HL-60 (cell line): Measurements from ENCODE around the gene C1orf21.

Experiments used
- DNase-seq, 2 experiments: peaks; one replicate each; pipeline ENCODE4 v3.0.0-alpha.2; 2010 to 2020; ENCODE audit warnings: low read depth in 1 of 2, low spot score in 1 of 2
- H3K27ac ChIP-seq: fragments of 250-450 bp; sonication (Bioruptor Pico); replicated peaks from 2 replicates; pipeline ENCODE4 v1.5.1; 2020; ENCODE audit warnings: mild to moderate bottlenecking, moderate library complexity
- H3K27me3 ChIP-seq: fragments of 250-450 bp; sonication (Bioruptor Pico); 2 replicates; pipeline ENCODE4 v1.5.1; 2021; ENCODE audit warnings: mild to moderate bottlenecking, moderate library complexity; ENCODE audit not compliant: insufficient read depth, poor library complexity, severe bottlenecking
- H3K4me3 ChIP-seq: replicated peaks from 2 replicates; pipeline ENCODE4 v1.5.1; 2011; ENCODE audit warnings: mild to moderate bottlenecking, control low read depth, low read length; ENCODE audit not compliant: insufficient read depth
- GABPA ChIP-seq: IDR thresholded peaks from 2 replicates; pipeline ENCODE4 v1.6.1; 2012; ENCODE audit warnings: low read depth
- POLR2AphosphoS5 ChIP-seq: IDR thresholded peaks from 2 replicates; pipeline ENCODE4 v1.6.1; 2012; ENCODE audit warnings: low read depth
- SPI1 ChIP-seq: IDR thresholded peaks from 2 replicates; pipeline ENCODE4 v1.6.1; 2012; ENCODE audit warnings: low read depth, mild to moderate bottlenecking, borderline replicate concordance
- TF ChIP-seq, protein P1 (sequence below): IDR thresholded peaks from one replicate; pipeline ENCODE4 v1.5.1; 2011; ENCODE audit warnings: low read length, control low read depth, inconsistent platforms; ENCODE audit not compliant: insufficient read depth
- TF ChIP-seq, protein P2 (sequence below): IDR thresholded peaks from 2 replicates; pipeline ENCODE4 v1.6.1; 2012; ENCODE audit warnings: low read depth; ENCODE audit not compliant: insufficient replicate concordance

C1orf21 gene

GRCh38 chr1:184506481-184506880 is 119.7 kb downstream of the C1orf21 start:
- no peaks in the 10 kb centered on the region for H3K27me3 ChIP-seq
- TF ChIP-seq POLR2AphosphoS5 (no peak), SPI1 (no peak), GABPA (no peak)
- TF ChIP-seq, protein P1, sequence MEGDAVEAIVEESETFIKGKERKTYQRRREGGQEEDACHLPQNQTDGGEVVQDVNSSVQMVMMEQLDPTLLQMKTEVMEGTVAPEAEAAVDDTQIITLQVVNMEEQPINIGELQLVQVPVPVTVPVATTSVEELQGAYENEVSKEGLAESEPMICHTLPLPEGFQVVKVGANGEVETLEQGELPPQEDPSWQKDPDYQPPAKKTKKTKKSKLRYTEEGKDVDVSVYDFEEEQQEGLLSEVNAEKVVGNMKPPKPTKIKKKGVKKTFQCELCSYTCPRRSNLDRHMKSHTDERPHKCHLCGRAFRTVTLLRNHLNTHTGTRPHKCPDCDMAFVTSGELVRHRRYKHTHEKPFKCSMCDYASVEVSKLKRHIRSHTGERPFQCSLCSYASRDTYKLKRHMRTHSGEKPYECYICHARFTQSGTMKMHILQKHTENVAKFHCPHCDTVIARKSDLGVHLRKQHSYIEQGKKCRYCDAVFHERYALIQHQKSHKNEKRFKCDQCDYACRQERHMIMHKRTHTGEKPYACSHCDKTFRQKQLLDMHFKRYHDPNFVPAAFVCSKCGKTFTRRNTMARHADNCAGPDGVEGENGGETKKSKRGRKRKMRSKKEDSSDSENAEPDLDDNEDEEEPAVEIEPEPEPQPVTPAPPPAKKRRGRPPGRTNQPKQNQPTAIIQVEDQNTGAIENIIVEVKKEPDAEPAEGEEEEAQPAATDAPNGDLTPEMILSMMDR = no peak
- TF ChIP-seq, protein P2, sequence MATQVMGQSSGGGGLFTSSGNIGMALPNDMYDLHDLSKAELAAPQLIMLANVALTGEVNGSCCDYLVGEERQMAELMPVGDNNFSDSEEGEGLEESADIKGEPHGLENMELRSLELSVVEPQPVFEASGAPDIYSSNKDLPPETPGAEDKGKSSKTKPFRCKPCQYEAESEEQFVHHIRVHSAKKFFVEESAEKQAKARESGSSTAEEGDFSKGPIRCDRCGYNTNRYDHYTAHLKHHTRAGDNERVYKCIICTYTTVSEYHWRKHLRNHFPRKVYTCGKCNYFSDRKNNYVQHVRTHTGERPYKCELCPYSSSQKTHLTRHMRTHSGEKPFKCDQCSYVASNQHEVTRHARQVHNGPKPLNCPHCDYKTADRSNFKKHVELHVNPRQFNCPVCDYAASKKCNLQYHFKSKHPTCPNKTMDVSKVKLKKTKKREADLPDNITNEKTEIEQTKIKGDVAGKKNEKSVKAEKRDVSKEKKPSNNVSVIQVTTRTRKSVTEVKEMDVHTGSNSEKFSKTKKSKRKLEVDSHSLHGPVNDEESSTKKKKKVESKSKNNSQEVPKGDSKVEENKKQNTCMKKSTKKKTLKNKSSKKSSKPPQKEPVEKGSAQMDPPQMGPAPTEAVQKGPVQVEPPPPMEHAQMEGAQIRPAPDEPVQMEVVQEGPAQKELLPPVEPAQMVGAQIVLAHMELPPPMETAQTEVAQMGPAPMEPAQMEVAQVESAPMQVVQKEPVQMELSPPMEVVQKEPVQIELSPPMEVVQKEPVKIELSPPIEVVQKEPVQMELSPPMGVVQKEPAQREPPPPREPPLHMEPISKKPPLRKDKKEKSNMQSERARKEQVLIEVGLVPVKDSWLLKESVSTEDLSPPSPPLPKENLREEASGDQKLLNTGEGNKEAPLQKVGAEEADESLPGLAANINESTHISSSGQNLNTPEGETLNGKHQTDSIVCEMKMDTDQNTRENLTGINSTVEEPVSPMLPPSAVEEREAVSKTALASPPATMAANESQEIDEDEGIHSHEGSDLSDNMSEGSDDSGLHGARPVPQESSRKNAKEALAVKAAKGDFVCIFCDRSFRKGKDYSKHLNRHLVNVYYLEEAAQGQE = no peak
- no peak overlapping the region for H3K27ac ChIP-seq
- no peak for DNase-seq
- no peak overlapping the region for H3K4me3 ChIP-seq

DNA sequence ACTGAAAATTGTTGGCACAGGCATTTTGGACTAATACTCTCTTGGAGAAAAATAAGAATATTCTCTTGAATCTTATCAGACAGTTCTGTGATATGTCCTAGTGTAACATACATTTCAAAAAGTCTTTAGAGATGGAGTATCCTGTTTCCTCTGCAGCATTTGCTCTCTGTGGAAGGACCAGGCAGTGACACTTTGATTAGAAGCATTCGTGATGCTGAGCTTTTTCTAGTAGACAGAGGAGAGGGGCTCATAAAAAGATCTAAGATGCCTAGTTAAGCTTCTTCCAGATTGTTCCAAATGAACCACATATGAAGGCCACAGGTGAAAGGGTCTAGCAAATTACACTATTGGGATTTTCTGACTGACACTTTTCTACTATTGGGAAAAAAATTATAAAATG is 120.3 kb downstream of the C1orf21 start:
- no peak for TF ChIP-seq GABPA
- TF ChIP-seq, protein P2 = no peak
- no peak for TF ChIP-seq SPI1
- no peak for TF ChIP-seq POLR2AphosphoS5
- TF ChIP-seq, protein P1 = no peak
- Histone ChIP-seq H3K27ac (no peak overlapping the region), H3K4me3 (no peak overlapping the region), H3K27me3 (no peaks in the 10 kb centered on the region)
- DNase-seq = no peak

- no peak for DNase-seq
- no peak overlapping the region for H3K4me3 ChIP-seq
These were observed 120.9 kb downstream of the C1orf21 start for GRCh38 chr1:184507604-184508280.

More at GRCh38 chr1:184507604-184508280, 120.9 kb downstream of the C1orf21 start:
- no peaks in the 10 kb centered on the region for H3K27me3 ChIP-seq
- TF ChIP-seq, protein P1 = no peak
- TF ChIP-seq, protein P2 = no peak
- TF ChIP-seq POLR2AphosphoS5 = no peak
- TF ChIP-seq GABPA = no peak
- no peak for TF ChIP-seq SPI1
- no peak overlapping the region for H3K27ac ChIP-seq
